Measurements from ENCODE around the gene CNOT3. TPM values are rescaled to one million over a fixed set of nuclear protein-coding genes. Genes with fewer than 3 reads are reported as not detected.

Gene CNOT3
- total RNA-seq, 1 donor from 2014 or later = 20.7 TPM

GRCh38 chr19:54160182-54160811, 22.7 kb downstream of the CNOT3 start:
- Histone ChIP-seq H3K27me3 (ENCODE audit: control insufficient read depth, insufficient read depth, low read length) (peaks cover 5% of the 10 kb centered on the region), H3K36me3 (ENCODE audit: control insufficient read depth, insufficient read depth, low read length) (no peaks in the 10 kb centered on the region), H3K4me3 (ENCODE audit: low read depth, low read length) (peak overlapping the region; percentile 61)
- DNase-seq (ENCODE audit: low read depth) = no peak
- TF ChIP-seq CTCF (IDR thresholded peaks at IDR 0.05; ENCODE audit: insufficient read depth, low read length, poor library complexity, severe bottlenecking) = no peak

- Histone ChIP-seq H3K36me3 (ENCODE audit: control insufficient read depth, insufficient read depth, low read length) (no peaks in the 10 kb centered on the region), H3K27me3 (ENCODE audit: control insufficient read depth, insufficient read depth, low read length) (peaks cover 5% of the 10 kb centered on the region), H3K4me3 (ENCODE audit: low read depth, low read length) (peak overlapping the region; percentile 61)
- TF ChIP-seq CTCF (IDR thresholded peaks at IDR 0.05; ENCODE audit: insufficient read depth, low read length, poor library complexity, severe bottlenecking) = no peak
- no peak for DNase-seq (ENCODE audit: low read depth)
These were observed 23.3 kb downstream of the CNOT3 start for GRCh38 chr19:54160854-54161253.

- H3K36me3 ChIP-seq (ENCODE audit: control insufficient read depth, insufficient read depth, low read length) = no peaks in the 10 kb centered on the region
- TF ChIP-seq CTCF (IDR thresholded peaks at IDR 0.05; ENCODE audit: insufficient read depth, low read length, poor library complexity, severe bottlenecking) = no peak
- peaks cover 5% of the 10 kb centered on the region for H3K27me3 ChIP-seq (ENCODE audit: control insufficient read depth, insufficient read depth, low read length)
- peak overlapping the region; percentile 39 for H3K4me3 ChIP-seq (ENCODE audit: low read depth, low read length)
- no peak for DNase-seq (ENCODE audit: low read depth)
These were observed 24.8 kb downstream of the CNOT3 start for GRCh38 chr19:54162241-54162805.

- no peak for TF ChIP-seq CTCF (IDR thresholded peaks at IDR 0.05; ENCODE audit: insufficient read depth, low read length, poor library complexity, severe bottlenecking)
- H3K4me3 ChIP-seq (ENCODE audit: low read depth, low read length) = no peak overlapping the region
These were observed 25.3 kb downstream of the CNOT3 start for GRCh38 chr19:54162884-54163283.

GRCh38 chr19:54164369-54165068, 27.0 kb downstream of the CNOT3 start:
- no peaks in the 10 kb centered on the region for H3K36me3 ChIP-seq (ENCODE audit: control insufficient read depth, insufficient read depth, low read length)
- TF ChIP-seq CTCF (IDR thresholded peaks at IDR 0.05; ENCODE audit: insufficient read depth, low read length, poor library complexity, severe bottlenecking) = no peak
- no peak overlapping the region for H3K4me3 ChIP-seq (ENCODE audit: low read depth, low read length)
- DNase-seq (ENCODE audit: low read depth) = no peak
- H3K27me3 ChIP-seq (ENCODE audit: control insufficient read depth, insufficient read depth, low read length) = peaks cover 5% of the 10 kb centered on the region

More at GRCh38 chr19:54162884-54163283, 25.3 kb downstream of the CNOT3 start:
- no peak for DNase-seq (ENCODE audit: low read depth)
- peaks cover 5% of the 10 kb centered on the region for H3K27me3 ChIP-seq (ENCODE audit: control insufficient read depth, insufficient read depth, low read length)
- H3K36me3 ChIP-seq (ENCODE audit: control insufficient read depth, insufficient read depth, low read length) = no peaks in the 10 kb centered on the region

Data from kidney epithelial cell (primary cell).